GM12873 (cell line): ENCODE results near the gene OLFML2B.

ENCODE experiments used
- CTCF ChIP-seq: IDR thresholded peaks from 2 replicates; pipeline ENCODE4 v1.5.1; 2012; ENCODE audit warnings: low read depth, mild to moderate bottlenecking, moderate library complexity, low read length, control low read depth; ENCODE audit not compliant: insufficient read depth; ENCODE audit errors: missing control alignments

The OLFML2B gene

GRCh38 chr1:162020150-162020549 is 3.5 kb downstream of the OLFML2B start:
- no peak for TF ChIP-seq CTCF

- TF ChIP-seq CTCF = no peak
Measured at GRCh38 chr1:162019446-162019845, 4.2 kb downstream of the OLFML2B start.

GRCh38 chr1:162019006-162019405 is 4.7 kb downstream of the OLFML2B start:
- no peak for TF ChIP-seq CTCF

GRCh38 chr1:162018418-162018817 is 5.3 kb downstream of the OLFML2B start:
- TF ChIP-seq CTCF = no peak

GRCh38 chr1:162016631-162017030 is 7.0 kb downstream of the OLFML2B start:
- no peak for TF ChIP-seq CTCF

- no peak for TF ChIP-seq CTCF
Measured at GRCh38 chr1:162015196-162015595, 8.5 kb downstream of the OLFML2B start.

GRCh38 chr1:162014202-162014601 is 9.5 kb downstream of the OLFML2B start:
- TF ChIP-seq CTCF = no peak
